ENCODE measurements around the gene MPHOSPH6.
A peak's percentile ranks its signal among the peaks of the same experiment; 100 is the strongest.
"Not testable (repeated sequence)": the region's sequence is repeated elsewhere in the genome, so short reads cannot be mapped to it uniquely, and the experiment has no call there.

Gene MPHOSPH6

DNA sequence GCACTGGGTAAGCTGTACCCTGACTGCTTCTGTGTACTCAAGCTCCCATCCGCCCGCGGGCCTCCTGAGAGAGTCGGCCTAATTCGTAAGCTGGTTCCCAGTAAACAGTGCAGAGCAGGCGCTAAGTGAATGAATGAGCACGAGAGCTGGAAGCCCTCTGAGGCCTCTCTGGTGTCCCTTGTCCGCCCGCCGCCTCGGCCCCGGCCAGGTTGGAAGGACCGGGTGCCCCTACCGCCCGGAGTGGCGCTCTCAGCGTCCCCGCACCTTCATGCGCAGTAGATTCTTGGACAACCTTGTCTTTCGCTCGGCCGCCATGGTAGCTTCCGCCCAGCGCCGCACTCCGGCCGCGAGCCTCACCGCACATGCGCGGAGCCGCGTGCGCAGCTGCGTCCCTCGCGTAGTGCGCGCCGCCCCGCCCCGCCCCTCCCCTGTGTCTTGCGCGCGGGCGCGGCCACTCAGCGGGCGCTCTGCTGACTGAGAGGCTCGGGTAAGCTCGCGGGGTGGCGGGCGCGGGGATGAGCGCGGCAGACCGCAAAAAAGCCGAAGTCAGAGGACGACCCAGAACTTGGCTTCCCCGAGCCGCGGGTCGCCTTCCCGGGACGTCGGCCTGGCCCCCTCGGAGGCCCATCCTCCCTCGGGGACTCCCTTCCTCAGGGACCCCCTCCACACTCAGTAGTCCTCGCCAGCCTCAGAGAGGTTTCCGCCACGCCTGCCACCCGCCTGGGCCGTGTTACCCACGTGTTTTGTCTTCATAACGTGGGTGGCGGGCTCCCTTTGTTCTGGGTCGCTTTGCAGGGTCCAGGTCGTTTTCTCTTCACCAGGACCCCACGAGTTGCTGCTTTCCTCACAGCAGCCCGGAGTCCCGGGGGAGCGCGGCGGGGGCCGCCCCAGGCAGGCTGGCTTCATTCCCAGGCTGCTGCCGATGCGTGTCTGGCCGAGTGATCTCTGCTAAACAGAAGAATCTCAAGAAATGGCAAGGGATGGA lies at the start of gene MPHOSPH6:
Gene MPHOSPH6 (minus strand): TSS at position 364 of the 985 bp plus-strand sequence. CDS start 49 bp downstream, at position 315.
- DNase-seq (ENCODE audit: extremely low spot score, insufficient read length, low read depth) (peak; percentile 88), FAIRE-seq (peak; percentile 70)

GRCh38 chr16:82219298-82219697 lies 49.3 kb upstream of the MPHOSPH6 start:
- DNase-seq (ENCODE audit: extremely low spot score, insufficient read length, low read depth), result no peak
- FAIRE-seq, result no peak

- not testable (repeated sequence) for FAIRE-seq; DNase-seq (ENCODE audit: extremely low spot score, insufficient read length, low read depth)
These were observed 39.3 kb upstream of the MPHOSPH6 start for GRCh38 chr16:82209314-82209713.

GRCh38 chr16:82203198-82203597 lies 33.2 kb upstream of the MPHOSPH6 start:
- FAIRE-seq (no peak), DNase-seq (ENCODE audit: extremely low spot score, insufficient read length, low read depth) (no peak)

GRCh38 chr16:82201926-82202325 lies 31.9 kb upstream of the MPHOSPH6 start:
- no peak for FAIRE-seq

GRCh38 chr16:82201351-82201750 lies 31.3 kb upstream of the MPHOSPH6 start:
- no peak for FAIRE-seq
- no peak for DNase-seq (ENCODE audit: extremely low spot score, insufficient read length, low read depth)

More at GRCh38 chr16:82201926-82202325, 31.9 kb upstream of the MPHOSPH6 start:
- DNase-seq (ENCODE audit: extremely low spot score, insufficient read length, low read depth), result no peak

GRCh38 chr16:82199209-82199608 lies 29.2 kb upstream of the MPHOSPH6 start:
- FAIRE-seq (no peak), DNase-seq (ENCODE audit: extremely low spot score, insufficient read length, low read depth) (no peak)

GRCh38 chr16:82197540-82198240 lies 27.7 kb upstream of the MPHOSPH6 start:
- FAIRE-seq, result no peak

GRCh38 chr16:82195917-82196494 lies 26.0 kb upstream of the MPHOSPH6 start:
- DNase-seq (ENCODE audit: extremely low spot score, insufficient read length, low read depth), result no peak
- no peak for FAIRE-seq

More at GRCh38 chr16:82197540-82198240, 27.7 kb upstream of the MPHOSPH6 start:
- DNase-seq (ENCODE audit: extremely low spot score, insufficient read length, low read depth), result no peak

DNA sequence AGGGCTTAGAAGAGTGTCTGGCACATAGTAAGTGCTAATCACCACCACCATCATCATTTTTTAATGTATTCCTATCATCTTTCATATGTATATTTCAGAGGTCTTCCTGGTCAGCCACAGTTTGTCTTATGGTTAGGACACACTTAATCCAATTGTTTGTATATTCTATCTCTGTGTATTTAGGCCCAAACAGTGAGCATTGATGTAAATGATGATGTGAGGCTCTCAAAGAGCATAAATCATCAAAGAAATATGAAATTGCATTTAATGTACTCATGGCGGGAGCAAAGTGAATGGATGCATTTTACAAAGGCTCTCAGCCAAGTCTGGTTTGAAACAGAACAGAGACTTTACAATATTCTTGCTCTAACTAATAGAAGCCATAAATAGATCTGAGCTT lies 24.1 kb upstream of the MPHOSPH6 start:
- FAIRE-seq, result no peak
- DNase-seq (ENCODE audit: extremely low spot score, insufficient read length, low read depth), result no peak

DNA sequence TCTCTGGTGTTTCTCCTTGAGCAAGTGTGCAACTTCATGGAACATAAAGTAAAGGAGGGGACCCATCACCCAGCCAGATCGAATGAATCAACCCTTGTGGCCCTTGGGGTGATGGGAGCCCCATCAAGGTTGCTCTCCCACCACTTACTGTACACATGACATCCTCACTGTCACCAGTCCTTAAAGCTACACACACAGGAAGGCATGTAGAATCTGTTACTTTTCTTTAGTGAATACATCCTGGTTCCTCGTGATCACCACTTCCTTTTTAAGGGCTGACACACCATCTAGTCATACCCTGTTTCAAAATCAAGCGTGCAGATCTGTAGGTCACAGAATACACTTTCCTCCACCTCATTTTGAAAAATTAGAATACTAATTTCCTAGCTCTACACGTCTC lies 22.6 kb upstream of the MPHOSPH6 start:
- DNase-seq (ENCODE audit: extremely low spot score, insufficient read length, low read depth) (no peak), FAIRE-seq (no peak)

- no peak for FAIRE-seq
These were observed 20.4 kb upstream of the MPHOSPH6 start for GRCh38 chr16:82190386-82190785.

GRCh38 chr16:82187829-82188228 lies 17.8 kb upstream of the MPHOSPH6 start:
- FAIRE-seq, result peak; percentile 54
- DNase-seq (ENCODE audit: extremely low spot score, insufficient read length, low read depth), result no peak

More at GRCh38 chr16:82190386-82190785, 20.4 kb upstream of the MPHOSPH6 start:
- no peak for DNase-seq (ENCODE audit: extremely low spot score, insufficient read length, low read depth)

DNA sequence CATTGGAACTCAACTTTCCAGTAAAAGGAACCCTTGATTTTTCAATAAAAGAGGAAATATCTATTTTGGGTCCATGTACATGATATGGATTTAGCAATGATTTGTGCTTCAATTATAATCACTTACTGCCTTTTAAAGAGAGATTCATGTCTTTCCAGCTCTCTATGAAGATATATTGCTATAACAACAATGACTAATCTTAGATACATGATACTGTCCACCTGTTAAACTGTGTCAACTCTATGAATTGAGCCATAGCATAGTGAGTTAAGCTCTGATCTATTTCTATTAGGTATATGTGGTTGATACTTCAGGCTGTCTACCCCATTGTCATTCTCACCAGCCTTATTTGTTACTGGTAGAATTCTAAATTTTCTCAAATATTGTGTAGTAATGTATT lies 15.0 kb upstream of the MPHOSPH6 start:
- DNase-seq (ENCODE audit: extremely low spot score, insufficient read length, low read depth) (no peak), FAIRE-seq (no peak)

DNA sequence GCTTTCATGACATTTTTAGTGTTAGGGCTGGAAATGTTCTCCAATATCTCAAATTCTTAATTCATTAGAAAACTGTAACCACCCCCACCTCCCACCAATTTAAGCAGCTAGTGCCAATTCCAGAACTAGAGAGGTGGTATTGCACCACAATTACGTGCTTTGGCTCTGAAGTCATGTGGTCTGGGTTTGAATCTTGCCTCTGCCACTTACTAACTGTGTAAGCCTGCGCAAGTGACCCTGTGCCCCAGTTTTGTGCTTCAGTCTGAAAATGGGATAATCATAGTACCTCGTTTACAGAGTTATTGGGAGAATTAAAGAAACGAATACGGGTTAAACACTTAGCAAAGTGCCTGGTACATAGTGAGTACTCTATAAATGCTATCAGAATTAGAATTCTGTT lies 14.2 kb upstream of the MPHOSPH6 start:
- DNase-seq (ENCODE audit: extremely low spot score, insufficient read length, low read depth) (no peak), FAIRE-seq (no peak)

GRCh38 chr16:82183004-82183397 lies 13.0 kb upstream of the MPHOSPH6 start:
- no peak for DNase-seq (ENCODE audit: extremely low spot score, insufficient read length, low read depth)
- no peak for FAIRE-seq

- FAIRE-seq (no peak), DNase-seq (ENCODE audit: extremely low spot score, insufficient read length, low read depth) (no peak)
These were observed 12.4 kb upstream of the MPHOSPH6 start for GRCh38 chr16:82182266-82183003.

GRCh38 chr16:82181461-82182185 lies 11.6 kb upstream of the MPHOSPH6 start:
- FAIRE-seq (no peak), DNase-seq (ENCODE audit: extremely low spot score, insufficient read length, low read depth) (no peak)

- FAIRE-seq (no peak), DNase-seq (ENCODE audit: extremely low spot score, insufficient read length, low read depth) (no peak)
These were observed 8.3 kb upstream of the MPHOSPH6 start for GRCh38 chr16:82178352-82178751.

Measured in GM18507 (cell line).